CD4-positive, alpha-beta T cell treated with Interferon gamma for 1 hour (primary cell): ENCODE data around the gene IL34.

Experiments
- DNase-seq: peaks from one replicate; pipeline ENCODE4 v3.0.0-alpha.2; 2020

The IL34 gene

DNA sequence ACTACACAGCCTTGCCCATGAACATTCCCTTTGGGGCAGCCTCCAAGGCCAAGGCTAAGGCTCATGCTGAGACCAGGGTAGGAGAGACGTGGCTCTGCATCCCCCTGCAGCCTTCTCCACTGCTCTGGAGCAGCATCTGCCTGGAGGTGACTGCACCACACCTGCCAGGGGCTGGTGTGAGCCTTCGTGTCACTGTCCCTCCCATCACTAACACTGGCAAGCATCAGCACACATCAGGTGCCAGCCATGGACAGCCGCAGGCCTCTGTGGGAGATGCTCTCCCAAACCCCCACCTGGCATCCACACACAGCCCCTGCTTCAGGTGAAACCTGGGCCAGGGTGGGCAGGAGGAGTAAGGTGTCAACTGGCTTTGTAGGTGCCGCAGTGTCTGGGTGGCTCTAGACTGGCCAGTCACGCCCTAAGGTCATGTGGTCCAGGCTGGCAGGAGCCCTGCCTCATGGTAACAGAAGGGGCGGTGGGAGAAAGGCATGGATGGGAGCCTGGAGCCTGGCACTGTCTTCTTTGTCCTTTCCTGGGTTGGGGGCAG, 57.5 kb downstream of the IL34 start:
- no peak for DNase-seq

DNA sequence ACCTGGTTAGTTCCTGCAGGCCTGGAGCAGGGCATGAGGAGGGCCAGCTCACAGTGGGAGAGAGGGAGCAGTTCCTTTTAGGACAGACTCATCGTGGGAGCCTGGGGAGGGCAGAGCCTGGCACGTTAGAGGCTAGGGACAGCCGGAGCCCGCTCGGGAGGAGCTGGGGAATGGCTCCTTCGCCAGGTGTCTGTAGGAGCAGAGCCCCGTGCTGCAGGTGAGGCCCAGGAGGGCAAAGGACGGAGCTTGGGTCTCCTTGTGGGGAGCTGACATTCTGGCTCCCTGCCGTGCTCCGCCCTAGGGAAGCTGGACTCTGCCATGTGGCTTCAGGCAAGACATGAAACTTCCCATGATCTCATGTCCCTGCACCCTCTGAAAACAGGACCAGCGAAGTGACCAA, 58.2 kb downstream of the IL34 start:
- no peak for DNase-seq

DNA sequence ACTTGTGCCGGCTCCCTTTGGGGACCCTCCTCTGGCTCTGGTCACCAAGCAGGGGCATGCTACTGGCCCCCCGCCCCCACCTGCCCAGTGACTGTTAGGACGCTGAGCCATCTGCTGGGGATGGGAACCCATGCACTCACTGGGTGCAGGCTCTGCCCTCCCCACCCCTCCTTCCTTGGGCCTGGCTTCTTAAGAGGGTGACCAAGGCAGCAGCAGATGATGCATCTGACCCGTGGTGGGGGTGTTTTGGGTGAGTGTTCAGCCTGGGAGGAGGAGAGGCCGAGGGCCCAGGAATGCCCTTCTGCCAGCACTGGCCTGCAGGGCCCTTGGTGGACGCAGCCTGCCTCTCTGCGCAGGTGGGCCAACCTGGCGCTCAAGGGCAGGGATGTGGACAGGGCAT, 58.7 kb downstream of the IL34 start:
- DNase-seq, result no peak

DNA sequence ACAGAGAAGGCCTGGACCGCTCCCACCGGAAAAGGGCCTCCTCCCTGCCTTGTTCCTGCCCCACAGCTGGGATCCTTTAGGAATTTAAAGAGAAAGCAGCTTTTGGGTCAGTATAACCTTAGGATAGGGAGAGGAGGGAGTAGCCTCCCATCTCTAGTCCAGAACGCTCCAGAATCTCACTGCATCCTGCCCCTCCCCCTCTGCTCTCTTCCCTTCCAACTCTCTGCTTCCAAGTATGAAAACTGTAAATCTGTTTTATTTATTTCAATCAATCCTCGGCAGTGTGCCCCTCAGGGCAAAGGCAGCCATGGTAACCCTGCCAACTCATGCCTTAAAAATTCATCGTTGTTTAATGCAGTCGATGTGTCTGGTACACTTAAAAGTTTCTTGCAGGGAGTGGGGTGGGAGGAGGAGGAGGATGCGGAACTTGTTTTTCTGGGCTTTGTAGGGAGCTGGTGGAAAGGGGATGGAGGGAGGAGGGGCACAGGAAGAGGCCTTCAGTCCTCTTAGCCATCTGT, 60.6 kb downstream of the IL34 start:
- DNase-seq, result no peak

DNA sequence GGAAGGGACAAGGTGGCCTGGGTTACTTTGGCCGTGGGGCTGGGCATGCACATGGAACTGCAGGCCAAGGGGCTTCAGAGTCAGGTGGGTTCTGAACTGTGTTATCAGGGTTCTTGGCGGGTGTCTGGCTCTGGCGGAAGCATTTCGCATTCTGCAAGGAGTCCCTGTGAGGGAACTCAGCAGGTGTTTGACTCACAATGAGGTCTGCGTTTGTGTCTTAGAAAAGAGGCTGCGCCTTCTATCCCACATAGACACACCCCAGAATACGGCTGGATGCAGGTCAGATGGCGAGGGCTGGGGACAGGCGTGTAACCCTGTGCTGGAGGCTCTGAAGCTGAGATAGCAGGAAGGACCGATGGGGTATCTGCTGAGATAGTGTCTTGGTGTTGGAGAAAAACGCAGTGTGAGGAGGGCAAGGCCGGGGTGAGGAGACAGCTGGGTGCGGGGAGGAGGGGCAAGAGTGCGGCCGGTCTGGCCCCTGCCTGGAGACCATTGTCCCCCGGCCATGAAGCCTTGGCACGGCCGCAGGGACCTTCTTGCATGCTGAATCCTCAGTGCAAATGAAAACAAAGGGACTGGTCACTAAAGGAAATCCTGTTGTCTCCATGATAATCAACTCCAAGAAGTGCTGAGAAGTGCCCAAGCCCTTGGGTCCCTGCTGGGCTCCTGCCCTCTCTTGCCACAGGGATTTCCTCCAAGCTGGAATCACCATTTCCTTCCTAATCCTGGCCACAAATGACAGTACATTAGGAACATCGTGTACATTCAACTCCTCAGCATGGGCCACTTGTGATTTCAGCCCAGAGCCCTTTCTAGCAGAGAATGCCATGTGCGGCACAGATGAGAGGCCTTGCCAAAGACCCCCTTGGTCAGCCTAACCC, 62.2 kb downstream of the IL34 start:
- no peak for DNase-seq

DNA sequence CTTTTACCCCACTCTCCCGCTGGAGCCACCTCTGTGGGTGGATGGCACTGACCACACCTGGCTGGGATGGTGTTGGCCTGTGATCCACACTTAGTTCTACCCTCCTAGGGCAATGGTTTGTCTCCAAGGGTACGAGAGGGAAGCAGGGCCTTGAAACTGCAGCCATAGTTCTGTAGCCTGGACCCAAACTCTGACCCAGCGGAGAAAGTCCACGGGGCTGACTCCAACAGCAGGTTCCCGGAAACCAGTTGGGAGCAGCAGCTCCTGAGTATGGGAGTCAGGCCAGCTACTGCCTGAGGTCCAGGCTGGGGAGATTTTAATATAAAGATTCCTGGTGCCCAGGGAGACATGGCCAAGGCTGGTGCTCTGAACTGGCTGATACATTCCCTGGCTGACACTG, 63.1 kb downstream of the IL34 start:
- DNase-seq, result no peak

DNA sequence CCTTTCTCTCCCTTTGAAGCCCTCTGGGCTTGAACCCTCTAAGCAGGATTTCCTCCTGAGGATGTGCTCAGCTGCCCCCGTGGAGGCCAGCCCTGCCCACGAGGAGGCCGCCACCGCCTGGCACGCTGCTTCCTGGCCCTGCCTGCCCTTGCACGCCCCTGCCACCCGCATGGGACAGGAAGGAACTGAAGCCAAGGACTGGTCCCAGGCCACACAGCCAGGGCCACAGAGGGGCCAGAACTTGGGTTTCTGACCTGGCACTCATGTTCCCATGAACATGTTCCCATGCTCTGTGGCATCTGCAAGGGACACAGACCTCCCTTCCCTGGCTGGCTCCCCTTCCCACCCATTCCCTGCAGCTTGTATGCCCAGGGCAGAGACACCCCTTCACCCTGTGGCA, 63.6 kb downstream of the IL34 start:
- DNase-seq, result no peak
